Left colon (tissue), 2 donors: ENCODE measurements around the gene IREB2. TPM values are rescaled to one million over a fixed set of nuclear protein-coding genes. Genes with fewer than 3 reads are reported as not detected.

Experiments used
- ATAC-seq: fragments of 200-7000 bp; cut with Tn5 transposase; one replicate; pipeline ENCODE4 v1.9.1; 2020; ENCODE audit warnings: mild to moderate bottlenecking, moderate library complexity
- DNase-seq, 2 donors: peaks; one replicate each; pipeline ENCODE4 v3.0.0-alpha.2; 2020
- intact Hi-C, 2 donors: fragments of 100-400 bp; cut with DNase I in 1 of 2; cut with micrococcal nuclease in 1 of 2; formaldehyde crosslinking; loops; one replicate each; pipeline versions ENCODE4 v1.11.2 to v1.14.0; 2022; cut with DNase I, micrococcal nuclease
- total RNA-seq, 2 donors: library from RNA; stranded (reverse); fragmentation: NEBNext Ultra II Directional; extraction: Animal tissue kit (Norgen Biotek cat#: 25700); gene quantifications; one replicate each; pipeline ENCODE4 v1.2.1, GENCODE V29; 2021
- donor health status: DM: no; HTN: no; CAD: no.
- donor health status: DM: yes; HTN: yes; CAD: no.

IREB2 gene
- total RNA-seq, 2 donors from 2014 or later, result 54.2 to 65.2 TPM

- no peak for DNase-seq
- no peak for ATAC-seq
- intact Hi-C loops, result no loop called here
These were observed 32.6 kb upstream of the IREB2 start for GRCh38 chr15:78405336-78405924.

DNA sequence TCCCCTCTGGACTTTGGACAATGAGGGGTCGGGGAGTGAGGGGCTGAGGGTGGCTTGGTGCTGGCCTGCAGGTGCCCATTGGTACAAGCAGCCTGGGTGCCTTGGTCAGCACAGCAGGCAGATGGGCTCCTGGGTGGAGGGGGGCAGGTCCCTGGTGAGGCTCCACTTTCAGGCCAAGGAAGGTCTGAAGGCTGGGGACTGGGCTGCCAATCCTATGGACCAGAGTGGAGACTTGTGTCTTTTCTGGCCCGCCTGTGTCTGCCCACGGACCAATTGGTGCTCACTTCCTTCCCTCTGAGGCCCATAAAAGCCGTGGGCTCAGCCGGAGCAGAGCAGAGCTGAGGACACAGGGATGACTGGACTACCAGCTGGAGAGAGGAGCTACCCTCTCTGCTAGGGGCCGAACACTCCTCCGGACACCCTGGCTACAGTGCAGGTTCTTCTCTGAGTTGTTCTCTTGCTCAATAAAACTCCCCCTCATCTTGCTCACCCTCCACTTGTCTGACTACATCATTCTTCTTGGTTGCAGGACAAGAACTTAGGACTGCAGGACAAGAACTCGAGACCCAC lies 31.9 kb upstream of the IREB2 start:
- no peak for DNase-seq
- intact Hi-C loops, result no loop called here
- ATAC-seq, result peak; percentile 5

DNA sequence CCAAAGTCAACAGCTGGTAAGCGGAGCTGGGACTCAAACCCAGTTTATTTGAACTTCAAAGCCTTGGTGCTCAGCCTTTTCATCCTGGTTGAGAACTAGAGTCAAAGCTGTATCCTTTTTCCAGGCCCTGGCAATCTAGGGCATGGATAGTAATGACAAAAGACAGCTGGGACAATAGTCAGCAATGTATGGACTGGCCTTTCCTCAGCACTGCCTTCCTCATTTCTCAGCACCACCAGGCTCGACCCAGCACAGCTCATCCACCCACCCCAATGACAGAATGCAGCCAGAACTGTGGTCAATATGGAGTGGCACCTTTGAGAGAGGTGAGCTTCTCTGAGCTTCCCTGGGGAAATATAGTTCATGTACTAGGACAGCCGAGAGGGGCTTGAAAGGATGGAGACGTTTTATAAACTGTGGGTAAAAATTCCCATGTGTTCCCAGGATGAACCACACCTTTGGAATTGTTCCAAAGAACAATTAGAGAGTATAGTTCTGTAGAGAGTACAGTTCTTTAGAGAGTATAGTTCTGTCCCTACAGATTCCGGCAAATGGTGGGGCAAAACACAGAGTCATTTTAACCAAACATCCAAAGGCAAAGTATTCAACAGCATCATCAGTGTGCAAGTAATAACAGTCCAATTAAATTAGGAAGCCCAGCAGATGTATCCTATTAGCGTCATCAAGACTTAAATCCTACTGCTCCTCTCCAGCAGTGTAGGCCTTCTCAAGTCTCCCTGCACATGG lies 30.2 kb upstream of the IREB2 start:
- DNase-seq, result no peak
- intact Hi-C loops, result no loop called here
- peak; percentile 66 for ATAC-seq

GRCh38 chr15:78408355-78408640 lies 29.7 kb upstream of the IREB2 start:
- DNase-seq (no peak), ATAC-seq (no peak)
- intact Hi-C loops, result no loop called here

DNA sequence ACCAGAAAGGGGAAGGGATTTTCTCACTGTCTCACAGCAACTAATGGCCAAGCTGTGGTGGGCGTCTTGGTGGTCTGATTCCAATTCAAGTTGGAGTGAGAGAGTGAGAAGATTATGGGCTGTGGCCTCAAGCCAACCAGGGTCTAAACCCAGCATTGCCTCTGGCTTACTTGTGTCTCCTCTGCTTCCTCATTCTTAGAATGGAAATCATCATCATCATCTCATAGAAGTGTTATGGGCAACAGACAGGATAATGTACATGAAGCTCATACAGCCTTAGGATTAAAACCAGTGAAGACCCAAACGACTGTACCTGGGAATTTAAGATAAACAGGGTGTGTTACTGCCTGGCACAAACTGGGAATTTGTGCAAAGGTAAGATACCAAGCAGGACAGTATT lies 29.1 kb upstream of the IREB2 start:
- DNase-seq (no peak), ATAC-seq (peak; percentile 20)
- intact Hi-C loops, result no loop called here

GRCh38 chr15:78411061-78411460 lies 27.0 kb upstream of the IREB2 start:
- ATAC-seq, result no peak
- intact Hi-C loops, result no loop called here
- no peak for DNase-seq

DNA sequence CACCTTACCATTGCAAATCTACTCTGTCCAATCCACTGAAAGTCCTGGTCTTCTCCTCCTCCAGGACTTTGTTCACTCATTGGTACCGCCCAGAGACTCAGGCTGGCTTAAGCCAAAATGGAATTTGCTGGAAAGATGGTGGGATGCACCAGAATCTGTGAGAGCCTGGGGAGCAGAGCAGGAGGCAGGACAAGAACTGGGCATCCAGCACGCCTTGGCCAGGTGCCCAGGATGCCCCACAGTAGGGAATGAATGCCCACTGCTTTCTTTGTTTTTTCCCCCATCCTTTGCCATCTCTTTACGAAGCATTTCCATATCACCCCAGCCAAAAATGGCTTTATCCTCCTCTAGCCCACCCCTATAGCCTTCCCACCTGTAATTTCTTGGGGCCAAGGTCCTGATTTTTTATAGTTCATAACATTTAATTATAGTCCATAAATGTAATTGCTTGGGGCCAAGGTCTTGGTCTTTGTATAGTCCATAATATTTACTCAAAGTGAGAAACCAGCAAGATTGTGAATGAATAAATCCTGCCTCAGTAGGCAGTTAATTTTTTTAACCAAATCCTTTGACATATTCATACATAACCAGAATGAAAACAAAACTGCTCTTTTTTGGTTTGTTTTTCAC lies 23.3 kb upstream of the IREB2 start:
- intact Hi-C loops, result no loop called here
- DNase-seq (no peak), ATAC-seq (peak; percentile 78)

DNA sequence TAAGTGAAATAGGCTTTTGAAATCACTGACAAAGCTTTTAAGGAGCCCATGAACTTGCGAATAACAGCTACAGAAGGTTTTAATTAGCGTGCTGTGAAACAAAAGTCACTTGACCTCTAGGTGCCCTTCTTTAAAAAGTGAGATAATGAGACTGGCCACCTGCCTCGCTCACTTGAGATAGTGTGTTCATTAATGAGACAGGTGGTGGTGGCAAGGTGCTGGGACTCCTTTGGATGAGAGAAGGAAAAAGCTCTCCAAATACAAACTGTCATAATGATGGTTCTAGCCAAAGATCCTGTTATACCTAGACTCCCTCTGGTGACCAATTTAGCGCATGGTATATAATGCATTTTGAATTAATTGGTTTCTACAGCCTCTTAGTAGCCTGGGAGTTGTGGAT lies 22.7 kb upstream of the IREB2 start:
- DNase-seq (no peak), ATAC-seq (peak; percentile 60)
- intact Hi-C loops, result no loop called here

- intact Hi-C loops, result no loop called here
These were observed 20.0 kb upstream of the IREB2 start for GRCh38 chr15:78417754-78418630.

GRCh38 chr15:78418686-78419085 lies 19.3 kb upstream of the IREB2 start:
- ATAC-seq, result peak; percentile 39
- peak in 1 of 2 donors; percentile 55 for DNase-seq
- intact Hi-C loops, result no loop called here

More at GRCh38 chr15:78417754-78418630, 20.0 kb upstream of the IREB2 start:
- ATAC-seq, result no peak
- no peak for DNase-seq

GRCh38 chr15:78419367-78419766 lies 18.6 kb upstream of the IREB2 start:
- intact Hi-C loops, result no loop called here
- ATAC-seq, result no peak
- DNase-seq, result peak in 1 of 2 donors; percentile 38

GRCh38 chr15:78420220-78420619 lies 17.8 kb upstream of the IREB2 start:
- ATAC-seq, result no peak
- intact Hi-C loops, result no loop called here
- DNase-seq, result no peak

DNA sequence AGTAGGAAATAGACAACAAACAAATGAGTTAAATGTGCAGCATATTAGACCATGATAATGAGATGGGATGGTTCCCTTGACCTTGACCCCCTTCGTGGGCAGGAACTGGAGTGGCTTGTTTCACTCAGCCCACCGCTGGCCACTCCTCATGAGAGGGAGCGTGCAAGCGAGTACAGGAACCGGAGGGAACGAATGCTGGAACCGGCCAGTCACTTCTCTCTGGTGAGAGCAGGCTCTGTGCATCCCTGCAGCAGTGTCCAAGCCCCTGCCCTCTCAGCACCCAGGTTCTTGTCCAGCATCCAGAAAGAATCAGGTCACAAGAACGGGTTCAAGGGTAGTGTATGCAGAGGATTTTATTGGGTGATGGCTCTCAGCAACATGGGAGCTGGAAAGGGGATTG lies 17.2 kb upstream of the IREB2 start:
- intact Hi-C loops, result no loop called here
- ATAC-seq (no peak), DNase-seq (no peak)

DNA sequence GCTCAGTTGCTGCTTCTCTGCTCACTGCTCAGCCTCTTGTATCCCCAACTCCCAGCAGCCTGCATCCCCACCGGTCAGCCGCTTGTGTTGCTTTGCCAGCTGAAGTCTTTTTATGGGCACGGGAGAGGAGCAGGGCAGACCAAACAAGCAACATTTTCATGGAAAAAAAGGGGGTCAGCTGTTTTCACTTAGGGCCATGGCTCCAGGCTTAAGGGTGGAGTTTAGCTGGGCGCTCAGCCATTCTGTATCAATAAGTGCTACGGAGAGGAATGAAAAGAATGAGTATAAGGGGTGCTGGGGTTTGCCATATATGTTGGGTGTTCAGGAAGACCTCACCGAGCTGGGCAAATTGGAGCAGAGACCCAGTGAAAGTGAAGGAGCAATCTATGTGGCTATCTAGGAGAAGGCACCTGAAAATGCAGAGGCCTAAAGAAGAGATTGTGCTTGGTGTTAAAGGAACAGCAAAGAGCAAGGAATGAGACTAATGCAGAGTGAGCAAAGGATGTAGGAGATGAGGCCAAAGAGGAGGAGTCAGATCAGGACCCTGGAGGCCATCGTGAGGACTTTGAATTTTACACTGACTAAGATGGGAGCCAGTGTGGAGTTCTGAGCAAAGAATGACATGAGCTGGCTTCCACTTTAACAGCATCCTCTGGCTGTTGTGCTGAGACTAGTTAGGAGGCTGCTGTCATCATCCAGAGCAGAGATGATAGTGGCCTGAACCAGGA lies 16.6 kb upstream of the IREB2 start:
- ATAC-seq (no peak), DNase-seq (no peak)
- intact Hi-C loops, result no loop called here

DNA sequence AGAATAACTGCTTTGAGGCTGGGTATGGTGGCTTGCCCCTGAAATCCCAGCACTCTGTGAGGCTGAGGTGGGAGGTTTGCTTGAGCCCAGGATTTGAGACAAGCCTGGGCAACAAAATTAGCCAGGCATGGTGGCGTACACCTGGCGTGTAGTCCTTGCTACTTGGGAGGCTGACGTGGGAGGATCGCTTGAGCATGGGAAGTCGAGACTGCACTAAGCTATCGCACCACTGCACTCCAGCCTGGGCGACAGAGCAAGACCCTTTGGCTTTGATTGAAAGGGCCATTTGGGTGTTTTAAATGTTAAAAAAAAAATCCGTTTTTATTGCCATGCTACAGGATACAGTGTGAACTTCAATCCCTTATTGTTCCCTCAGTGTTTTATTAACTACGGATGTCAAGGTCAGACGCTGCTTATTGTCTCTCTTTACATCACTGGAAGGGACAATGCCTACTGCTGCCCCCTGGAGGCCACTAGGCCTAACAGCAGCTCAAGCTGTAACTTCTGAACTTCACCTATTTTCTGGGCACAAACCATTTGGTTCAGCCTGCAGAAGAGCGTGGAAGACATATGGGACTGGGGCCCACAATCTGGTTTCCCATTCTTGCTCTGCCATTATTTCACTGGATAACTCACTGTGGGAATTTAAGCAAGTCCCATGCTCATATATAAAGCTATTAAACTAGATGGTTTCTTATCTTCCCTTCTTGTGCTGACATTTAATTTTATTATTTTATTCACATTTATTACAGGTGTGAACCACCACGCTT lies 15.3 kb upstream of the IREB2 start:
- intact Hi-C loops, result loop anchor here in 1 of 2 donors (2.0 kb wide), 1 partner anchor 108 kb away; no protein-coding TSS in a partner anchor
- DNase-seq (peak; percentile 65 to 79), ATAC-seq (peak; percentile 89)

GRCh38 chr15:78424673-78425072 lies 13.3 kb upstream of the IREB2 start:
- ATAC-seq (no peak), DNase-seq (no peak)
- intact Hi-C loops, result no loop called here

GRCh38 chr15:78425643-78426042 lies 12.4 kb upstream of the IREB2 start:
- intact Hi-C loops, result no loop called here
- no peak for ATAC-seq
- DNase-seq, result no peak

DNA sequence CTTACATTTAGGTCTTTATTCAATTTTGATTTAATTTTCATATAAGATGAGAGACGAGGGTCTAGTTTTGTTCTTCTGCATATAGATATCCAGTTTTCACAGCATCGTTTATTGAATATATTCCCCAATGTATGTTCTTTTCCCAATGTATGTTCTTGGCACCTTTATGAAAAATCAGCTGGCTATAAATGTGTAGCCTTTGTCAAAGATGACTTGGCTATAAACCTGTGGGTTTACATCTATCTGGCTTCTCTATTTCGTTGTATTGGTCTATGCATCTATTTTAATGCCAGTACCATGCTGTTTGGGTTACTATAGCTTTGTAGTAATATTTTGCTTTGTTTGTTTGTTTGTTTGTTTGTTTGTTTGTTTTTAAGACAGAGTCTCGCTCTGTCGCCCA lies 11.7 kb upstream of the IREB2 start:
- intact Hi-C loops, result no loop called here
- DNase-seq, result no peak
- no peak for ATAC-seq
